ENCODE data around the gene CARMIL1.

DNA sequence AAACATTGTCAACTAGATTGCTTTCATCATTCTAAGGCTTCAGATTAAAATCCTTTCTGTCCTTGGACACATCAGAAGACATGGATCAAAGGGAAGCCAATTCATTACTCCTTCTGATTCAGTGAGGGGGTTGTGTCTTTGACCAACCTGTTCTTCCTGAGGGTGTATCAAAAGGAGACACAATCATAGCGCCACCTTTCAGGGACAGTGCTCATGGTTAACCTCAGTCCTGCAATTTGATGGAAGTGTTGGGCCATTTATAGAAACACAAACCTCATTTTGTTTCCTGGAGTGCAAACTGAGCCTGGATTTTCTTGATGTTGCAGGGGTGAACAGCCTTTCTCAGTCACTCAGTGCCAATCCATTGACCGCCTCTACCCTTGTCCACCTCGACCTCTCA is 209.0 kb downstream of the CARMIL1 start:
- TF ChIP-seq, protein P1, sequence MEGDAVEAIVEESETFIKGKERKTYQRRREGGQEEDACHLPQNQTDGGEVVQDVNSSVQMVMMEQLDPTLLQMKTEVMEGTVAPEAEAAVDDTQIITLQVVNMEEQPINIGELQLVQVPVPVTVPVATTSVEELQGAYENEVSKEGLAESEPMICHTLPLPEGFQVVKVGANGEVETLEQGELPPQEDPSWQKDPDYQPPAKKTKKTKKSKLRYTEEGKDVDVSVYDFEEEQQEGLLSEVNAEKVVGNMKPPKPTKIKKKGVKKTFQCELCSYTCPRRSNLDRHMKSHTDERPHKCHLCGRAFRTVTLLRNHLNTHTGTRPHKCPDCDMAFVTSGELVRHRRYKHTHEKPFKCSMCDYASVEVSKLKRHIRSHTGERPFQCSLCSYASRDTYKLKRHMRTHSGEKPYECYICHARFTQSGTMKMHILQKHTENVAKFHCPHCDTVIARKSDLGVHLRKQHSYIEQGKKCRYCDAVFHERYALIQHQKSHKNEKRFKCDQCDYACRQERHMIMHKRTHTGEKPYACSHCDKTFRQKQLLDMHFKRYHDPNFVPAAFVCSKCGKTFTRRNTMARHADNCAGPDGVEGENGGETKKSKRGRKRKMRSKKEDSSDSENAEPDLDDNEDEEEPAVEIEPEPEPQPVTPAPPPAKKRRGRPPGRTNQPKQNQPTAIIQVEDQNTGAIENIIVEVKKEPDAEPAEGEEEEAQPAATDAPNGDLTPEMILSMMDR (IDR thresholded peaks at IDR 0.05) = no peak
- TF ChIP-seq POLR2AphosphoS5 (IDR thresholded peaks at IDR 0.05) = no peak
- TF ChIP-seq POLR2A (IDR thresholded peaks at IDR 0.05) = no peak

Measured in breast epithelium (tissue), 3 donors.